HepG2 (cell line): ENCODE results near the gene RPS6KA3. TPM values are rescaled to one million over a fixed set of nuclear protein-coding genes. Genes with fewer than 3 reads are reported as not detected.

Experiments
- CREM ChIP-seq, 2 experiments: sonication (generic) in 1 of 2; formaldehyde crosslinking in 1 of 2; IDR thresholded peaks; 2 replicates each; pipeline versions ENCODE4 v1.4.0 to v1.6.1; 2016 to 2020; ENCODE audit warnings: antibody characterized with exemption in 1 of 2, mild to moderate bottlenecking in 1 of 2, missing genetic modification reagents in 1 of 2
- IKZF4 ChIP-seq: sonication (generic); formaldehyde crosslinking; IDR thresholded peaks from 2 replicates; pipeline ENCODE4 v1.5.1; 2020; ENCODE audit warnings: borderline replicate concordance, mild to moderate bottlenecking, low read depth, missing genetic modification reagents; ENCODE audit errors: not compliant biosample characterization
- KLF15 ChIP-seq: sonication (generic); formaldehyde crosslinking; IDR thresholded peaks from 2 replicates; pipeline ENCODE4 v1.8.1; 2023; ENCODE audit warnings: borderline replicate concordance, mild to moderate bottlenecking, inconsistent platforms, missing genetic modification reagents, mixed read lengths
- MAF1 ChIP-seq: sonication (generic); formaldehyde crosslinking; IDR thresholded peaks from 2 replicates; pipeline ENCODE4 v1.5.0; 2020; ENCODE audit warnings: missing genetic modification reagents, borderline replicate concordance
- MAFF ChIP-seq: IDR thresholded peaks from 2 replicates; pipeline ENCODE4 v1.6.1; 2011; ENCODE audit warnings: low read depth, low read length, improper control_type of control experiment
- MYC ChIP-seq: sonication (generic); formaldehyde crosslinking; IDR thresholded peaks from 2 replicates; pipeline ENCODE4 v1.9.0; 2021; ENCODE audit warnings: missing genetic modification reagents, borderline replicate concordance
- NFE2 ChIP-seq: sonication (generic); formaldehyde crosslinking; IDR thresholded peaks from 2 replicates; pipeline ENCODE4 v1.4.0; 2020; ENCODE audit warnings: missing genetic modification reagents
- RELA ChIP-seq: sonication (generic); formaldehyde crosslinking; IDR thresholded peaks from 2 replicates; pipeline ENCODE4 v1.4.0; 2020; ENCODE audit warnings: missing genetic modification reagents
- RFXAP ChIP-seq: sonication (generic); formaldehyde crosslinking; IDR thresholded peaks from 2 replicates; pipeline ENCODE4 v1.4.0; 2020; ENCODE audit warnings: missing genetic modification reagents, borderline replicate concordance
- ZFX ChIP-seq: sonication (generic); formaldehyde crosslinking; IDR thresholded peaks from 2 replicates; pipeline ENCODE4 v1.4.0; 2020; ENCODE audit warnings: mild to moderate bottlenecking, low read depth, missing genetic modification reagents, moderate library complexity
- ZNF616 ChIP-seq: sonication (generic); formaldehyde crosslinking; IDR thresholded peaks from 2 replicates; pipeline ENCODE4 v1.5.0; 2020; ENCODE audit warnings: low read depth, mild to moderate bottlenecking, missing genetic modification reagents
- ZNF816 ChIP-seq: sonication (generic); formaldehyde crosslinking; IDR thresholded peaks from 2 replicates; pipeline ENCODE4 v1.8.0; 2022; ENCODE audit warnings: missing genetic modification reagents, mild to moderate bottlenecking, borderline replicate concordance
- polyA plus RNA-seq, 8 experiments: library from polyadenylated mRNA; depleted of rRNA in 3 of 8; stranded (reverse) in 7 of 8; unstranded in 1 of 8; fragments of >200 nt; fragmentation: Illumina TruSeq in 4 of 8; extraction: Trizol in 4 of 8; gene quantifications; 2 replicates each; pipeline versions ENCODE4 v1.2.1 to v1.2.3, GENCODE V29; 2011 to 2016; ENCODE audit warnings: low read depth in 4 of 8, missing spikeins in 1 of 8, mixed read lengths in 1 of 8; ENCODE audit not compliant: insufficient read depth in 1 of 8
- total RNA-seq, 5 experiments: library from RNA; depleted of rRNA; stranded (reverse); fragments of >200 nt; fragmentation: Illumina TruSeq; extraction: Trizol; gene quantifications; 2 replicates each; pipeline ENCODE4 v1.2.3, GENCODE V29; 2016; ENCODE audit warnings: low read depth in 1 of 5
- TF ChIP-seq, protein P1 (sequence below): IDR thresholded peaks from 2 replicates; pipeline ENCODE4 v1.6.1; 2012; ENCODE audit warnings: inconsistent platforms
- TF ChIP-seq, protein P2 (sequence below): IDR thresholded peaks from 2 replicates; pipeline ENCODE4 v1.6.1; 2016; ENCODE audit warnings: missing biosample characterization, missing genetic modification reagents, low read depth
- TF ChIP-seq, protein P3 (sequence below): sonication (generic); formaldehyde crosslinking; IDR thresholded peaks from 2 replicates; pipeline ENCODE4 v1.4.0; 2020; ENCODE audit warnings: missing genetic modification reagents
- TF ChIP-seq, protein P4 (sequence below): sonication (generic); formaldehyde crosslinking; IDR thresholded peaks from 2 replicates; pipeline ENCODE4 v1.4.0; 2020; ENCODE audit warnings: mild to moderate bottlenecking, missing genetic modification reagents
- TF ChIP-seq, protein P5 (sequence below): sonication (generic); formaldehyde crosslinking; IDR thresholded peaks from 2 replicates; pipeline ENCODE4 v1.9.0; 2021; ENCODE audit warnings: mild to moderate bottlenecking, missing genetic modification reagents
- TF ChIP-seq, protein P6 (sequence below): IDR thresholded peaks from 2 replicates; pipeline ENCODE4 v1.6.1; 2012; ENCODE audit warnings: low read depth, low read length, improper control_type of control experiment

The RPS6KA3 gene
- total and polyA plus RNA-seq, 2 of the 13 experiments (the other 11 are each of a cell fraction or from before 2014, with no cell fraction given) = 314 to 357 TPM

DNA sequence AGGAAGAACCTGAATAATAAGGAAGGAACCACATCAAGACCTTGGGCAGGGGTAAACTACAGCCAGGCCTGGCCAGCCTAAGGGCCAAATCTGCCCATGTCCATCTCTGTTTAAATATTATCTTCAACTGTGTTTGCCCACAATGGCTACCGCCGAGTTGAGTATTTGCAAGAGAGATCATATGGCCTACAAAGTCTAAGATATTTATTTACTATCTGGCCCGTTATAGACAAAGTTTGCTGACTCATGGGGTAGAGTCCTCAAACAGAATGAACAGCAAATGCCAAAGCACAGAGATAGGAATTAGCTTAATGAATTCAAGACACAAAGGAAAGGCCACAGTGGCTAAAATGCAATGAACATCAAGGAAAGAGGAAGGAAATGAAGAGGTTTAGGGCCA, 44.8 kb downstream of the RPS6KA3 start (continued):
- TF ChIP-seq, protein P1, sequence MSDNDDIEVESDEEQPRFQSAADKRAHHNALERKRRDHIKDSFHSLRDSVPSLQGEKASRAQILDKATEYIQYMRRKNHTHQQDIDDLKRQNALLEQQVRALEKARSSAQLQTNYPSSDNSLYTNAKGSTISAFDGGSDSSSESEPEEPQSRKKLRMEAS = peak; percentile 39; the same call in 1 of the 2 replicates
- TF ChIP-seq MAF1 (CRISPR knock-in tag) = no peak
- TF ChIP-seq, protein P2, sequence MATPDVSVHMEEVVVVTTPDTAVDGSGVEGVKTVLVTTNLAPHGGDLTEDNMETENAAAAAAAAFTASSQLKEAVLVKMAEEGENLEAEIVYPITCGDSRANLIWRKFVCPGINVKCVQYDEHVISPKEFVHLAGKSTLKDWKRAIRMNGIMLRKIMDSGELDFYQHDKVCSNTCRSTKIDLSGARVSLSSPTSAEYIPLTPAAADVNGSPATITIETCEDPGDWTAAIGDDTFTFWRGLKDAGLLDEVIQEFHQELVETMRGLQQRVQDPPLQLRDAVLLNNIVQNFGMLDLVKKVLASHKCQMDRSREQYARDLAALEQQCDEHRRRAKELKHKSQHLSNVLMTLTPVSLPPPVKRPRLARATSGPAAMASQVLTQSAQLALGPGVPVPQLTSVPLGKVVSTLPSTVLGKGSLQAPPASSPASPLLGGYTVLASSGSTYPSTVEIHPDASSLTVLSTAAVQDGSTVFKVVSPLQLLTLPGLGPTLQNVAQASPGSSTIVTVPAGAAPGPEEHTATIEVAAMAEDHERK = no peak
- TF ChIP-seq CREM (IDR thresholded peaks at IDR 0.05) = peak; percentile 51; the same call in 1 of the 2 replicates
- no peak for TF ChIP-seq CREM (CRISPR knock-in tag; IDR thresholded peaks at IDR 0.05)
- TF ChIP-seq ZFX (CRISPR knock-in tag) = peak; percentile 47; the same call in 1 of the 2 replicates
- TF ChIP-seq, protein P3, sequence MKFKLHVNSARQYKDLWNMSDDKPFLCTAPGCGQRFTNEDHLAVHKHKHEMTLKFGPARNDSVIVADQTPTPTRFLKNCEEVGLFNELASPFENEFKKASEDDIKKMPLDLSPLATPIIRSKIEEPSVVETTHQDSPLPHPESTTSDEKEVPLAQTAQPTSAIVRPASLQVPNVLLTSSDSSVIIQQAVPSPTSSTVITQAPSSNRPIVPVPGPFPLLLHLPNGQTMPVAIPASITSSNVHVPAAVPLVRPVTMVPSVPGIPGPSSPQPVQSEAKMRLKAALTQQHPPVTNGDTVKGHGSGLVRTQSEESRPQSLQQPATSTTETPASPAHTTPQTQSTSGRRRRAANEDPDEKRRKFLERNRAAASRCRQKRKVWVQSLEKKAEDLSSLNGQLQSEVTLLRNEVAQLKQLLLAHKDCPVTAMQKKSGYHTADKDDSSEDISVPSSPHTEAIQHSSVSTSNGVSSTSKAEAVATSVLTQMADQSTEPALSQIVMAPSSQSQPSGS (CRISPR knock-in tag) = no peak
- TF ChIP-seq ZNF616 = no peak
- TF ChIP-seq KLF15 (CRISPR knock-in tag) = no peak
- TF ChIP-seq, protein P4, sequence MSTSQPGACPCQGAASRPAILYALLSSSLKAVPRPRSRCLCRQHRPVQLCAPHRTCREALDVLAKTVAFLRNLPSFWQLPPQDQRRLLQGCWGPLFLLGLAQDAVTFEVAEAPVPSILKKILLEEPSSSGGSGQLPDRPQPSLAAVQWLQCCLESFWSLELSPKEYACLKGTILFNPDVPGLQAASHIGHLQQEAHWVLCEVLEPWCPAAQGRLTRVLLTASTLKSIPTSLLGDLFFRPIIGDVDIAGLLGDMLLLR (CRISPR knock-in tag) = no peak
- no peak for TF ChIP-seq RFXAP
- TF ChIP-seq, protein P5, sequence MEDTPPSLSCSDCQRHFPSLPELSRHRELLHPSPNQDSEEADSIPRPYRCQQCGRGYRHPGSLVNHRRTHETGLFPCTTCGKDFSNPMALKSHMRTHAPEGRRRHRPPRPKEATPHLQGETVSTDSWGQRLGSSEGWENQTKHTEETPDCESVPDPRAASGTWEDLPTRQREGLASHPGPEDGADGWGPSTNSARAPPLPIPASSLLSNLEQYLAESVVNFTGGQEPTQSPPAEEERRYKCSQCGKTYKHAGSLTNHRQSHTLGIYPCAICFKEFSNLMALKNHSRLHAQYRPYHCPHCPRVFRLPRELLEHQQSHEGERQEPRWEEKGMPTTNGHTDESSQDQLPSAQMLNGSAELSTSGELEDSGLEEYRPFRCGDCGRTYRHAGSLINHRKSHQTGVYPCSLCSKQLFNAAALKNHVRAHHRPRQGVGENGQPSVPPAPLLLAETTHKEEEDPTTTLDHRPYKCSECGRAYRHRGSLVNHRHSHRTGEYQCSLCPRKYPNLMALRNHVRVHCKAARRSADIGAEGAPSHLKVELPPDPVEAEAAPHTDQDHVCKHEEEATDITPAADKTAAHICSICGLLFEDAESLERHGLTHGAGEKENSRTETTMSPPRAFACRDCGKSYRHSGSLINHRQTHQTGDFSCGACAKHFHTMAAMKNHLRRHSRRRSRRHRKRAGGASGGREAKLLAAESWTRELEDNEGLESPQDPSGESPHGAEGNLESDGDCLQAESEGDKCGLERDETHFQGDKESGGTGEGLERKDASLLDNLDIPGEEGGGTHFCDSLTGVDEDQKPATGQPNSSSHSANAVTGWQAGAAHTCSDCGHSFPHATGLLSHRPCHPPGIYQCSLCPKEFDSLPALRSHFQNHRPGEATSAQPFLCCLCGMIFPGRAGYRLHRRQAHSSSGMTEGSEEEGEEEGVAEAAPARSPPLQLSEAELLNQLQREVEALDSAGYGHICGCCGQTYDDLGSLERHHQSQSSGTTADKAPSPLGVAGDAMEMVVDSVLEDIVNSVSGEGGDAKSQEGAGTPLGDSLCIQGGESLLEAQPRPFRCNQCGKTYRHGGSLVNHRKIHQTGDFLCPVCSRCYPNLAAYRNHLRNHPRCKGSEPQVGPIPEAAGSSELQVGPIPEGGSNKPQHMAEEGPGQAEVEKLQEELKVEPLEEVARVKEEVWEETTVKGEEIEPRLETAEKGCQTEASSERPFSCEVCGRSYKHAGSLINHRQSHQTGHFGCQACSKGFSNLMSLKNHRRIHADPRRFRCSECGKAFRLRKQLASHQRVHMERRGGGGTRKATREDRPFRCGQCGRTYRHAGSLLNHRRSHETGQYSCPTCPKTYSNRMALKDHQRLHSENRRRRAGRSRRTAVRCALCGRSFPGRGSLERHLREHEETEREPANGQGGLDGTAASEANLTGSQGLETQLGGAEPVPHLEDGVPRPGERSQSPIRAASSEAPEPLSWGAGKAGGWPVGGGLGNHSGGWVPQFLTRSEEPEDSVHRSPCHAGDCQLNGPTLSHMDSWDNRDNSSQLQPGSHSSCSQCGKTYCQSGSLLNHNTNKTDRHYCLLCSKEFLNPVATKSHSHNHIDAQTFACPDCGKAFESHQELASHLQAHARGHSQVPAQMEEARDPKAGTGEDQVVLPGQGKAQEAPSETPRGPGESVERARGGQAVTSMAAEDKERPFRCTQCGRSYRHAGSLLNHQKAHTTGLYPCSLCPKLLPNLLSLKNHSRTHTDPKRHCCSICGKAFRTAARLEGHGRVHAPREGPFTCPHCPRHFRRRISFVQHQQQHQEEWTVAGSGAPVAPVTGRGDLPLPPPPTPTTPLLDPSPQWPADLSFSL (CRISPR knock-in tag) = no peak
- no peak for TF ChIP-seq MYC (CRISPR knock-in tag)
- TF ChIP-seq ZNF816 (CRISPR knock-in tag) = peak; percentile 28; the same call in 1 of the 2 replicates
- no peak for TF ChIP-seq RELA (CRISPR knock-in tag)
- no peak for TF ChIP-seq IKZF4 (CRISPR knock-in tag)
- TF ChIP-seq NFE2 = peak; percentile 74
- TF ChIP-seq, protein P6, sequence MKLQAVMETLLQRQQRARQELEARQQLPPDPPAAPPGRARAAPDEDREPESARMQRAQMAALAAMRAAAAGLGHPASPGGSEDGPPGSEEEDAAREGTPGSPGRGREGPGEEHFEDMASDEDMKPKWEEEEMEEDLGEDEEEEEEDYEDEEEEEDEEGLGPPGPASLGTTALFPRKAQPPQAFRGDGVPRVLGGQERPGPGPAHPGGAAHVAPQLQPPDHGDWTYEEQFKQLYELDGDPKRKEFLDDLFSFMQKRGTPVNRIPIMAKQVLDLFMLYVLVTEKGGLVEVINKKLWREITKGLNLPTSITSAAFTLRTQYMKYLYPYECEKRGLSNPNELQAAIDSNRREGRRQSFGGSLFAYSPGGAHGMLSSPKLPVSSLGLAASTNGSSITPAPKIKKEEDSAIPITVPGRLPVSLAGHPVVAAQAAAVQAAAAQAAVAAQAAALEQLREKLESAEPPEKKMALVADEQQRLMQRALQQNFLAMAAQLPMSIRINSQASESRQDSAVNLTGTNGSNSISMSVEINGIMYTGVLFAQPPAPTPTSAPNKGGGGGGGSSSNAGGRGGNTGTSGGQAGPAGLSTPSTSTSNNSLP = peak; percentile 34; the same call in 1 of the 2 replicates
- TF ChIP-seq MAFF = peak; percentile 95
